Measurements from ENCODE around the gene EOLA2.
"Not testable (repeated sequence)": the region's sequence is repeated elsewhere in the genome, so short reads cannot be mapped to it uniquely, and the experiment has no call there.

EOLA2 gene
- total RNA-seq: 24.8 to 25.2 reads per million in 2 experiments

DNA sequence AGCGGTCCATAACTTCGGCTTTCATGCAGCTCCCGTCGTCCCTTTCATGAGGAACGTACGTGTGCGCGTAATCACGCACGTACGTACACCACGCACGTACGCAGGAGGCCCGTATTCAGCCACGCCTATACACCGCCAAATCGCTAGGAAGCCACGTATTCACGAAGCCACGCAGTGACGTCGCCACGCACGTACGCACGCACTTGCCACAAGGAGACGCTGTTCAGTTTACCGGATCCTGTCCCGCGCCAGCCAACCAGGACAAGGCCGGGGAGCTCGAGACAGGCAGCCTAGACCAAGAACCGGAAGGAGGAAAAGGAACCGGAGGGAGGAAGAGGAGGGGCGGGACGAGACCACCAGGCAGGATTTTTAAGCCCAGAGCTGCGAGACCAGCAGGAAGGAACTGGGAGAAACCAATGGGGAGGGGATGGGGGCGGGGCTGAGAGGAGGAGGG, at the start of gene EOLA2:
Gene EOLA2, minus strand, starts transcription at position 65 of the 454 bp plus-strand sequence. CDS start 4,617 bp downstream, outside the sequence.
- peak; percentile 89 for DNase-seq (ENCODE audit: low read depth)

DNA sequence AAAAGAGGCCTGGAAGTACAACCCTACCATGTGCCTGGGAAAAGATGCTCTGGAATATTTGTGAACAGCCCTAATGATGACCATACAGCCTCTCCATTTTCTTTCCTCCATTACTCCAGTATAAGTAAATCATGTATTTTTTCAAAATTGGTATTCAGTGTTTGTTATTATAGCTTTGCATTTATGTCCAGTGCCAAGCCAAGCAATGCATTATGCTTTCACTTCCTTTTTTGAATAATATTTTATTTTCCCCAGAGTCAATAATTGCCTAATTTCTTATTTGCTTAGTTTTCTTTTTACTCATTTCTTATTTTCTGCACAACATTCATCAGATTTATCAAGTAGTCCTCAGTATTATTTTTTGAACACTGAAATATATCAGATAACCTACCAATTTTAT, 49.3 kb upstream of the EOLA2 start:
- no peak for DNase-seq (ENCODE audit: low read depth)

DNA sequence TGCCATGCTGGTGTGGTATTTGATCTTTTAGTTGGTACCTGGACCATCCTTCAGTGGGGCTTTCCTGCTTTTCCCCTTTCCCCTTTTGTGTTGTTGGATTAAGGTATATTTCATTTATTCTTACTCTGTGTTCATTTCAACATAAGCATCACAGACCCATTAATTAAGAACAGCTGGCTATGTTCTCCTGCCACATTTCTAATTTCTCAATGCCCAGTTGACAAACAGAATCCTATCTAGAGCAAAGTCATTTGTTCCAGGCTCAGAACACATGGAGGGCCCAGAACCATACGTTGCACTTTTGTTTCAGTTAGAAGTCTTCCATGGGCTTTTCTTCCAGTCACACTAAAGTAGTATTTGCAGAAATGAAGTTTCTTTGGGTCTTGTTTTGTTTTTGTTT, 46.1 kb upstream of the EOLA2 start:
- no peak for DNase-seq (ENCODE audit: low read depth)

DNA sequence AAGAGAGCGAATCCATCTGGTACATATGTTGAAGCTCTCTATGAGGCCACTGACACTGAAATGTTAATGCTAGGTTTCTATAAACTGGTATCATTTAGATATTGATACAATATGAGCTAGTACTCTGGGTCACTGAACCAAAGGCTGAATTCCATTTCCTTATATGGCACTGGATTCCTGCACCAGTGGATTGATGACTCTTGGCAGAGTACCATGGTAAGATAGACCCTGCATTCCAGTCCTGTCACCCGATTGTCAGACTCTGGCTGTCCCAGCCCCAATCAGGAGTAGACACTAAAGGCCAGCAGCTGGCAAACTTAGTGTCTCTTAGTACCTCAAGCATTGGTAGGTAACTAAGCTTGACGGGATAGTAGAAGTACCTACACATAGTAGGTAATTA, 44.0 kb upstream of the EOLA2 start:
- DNase-seq (ENCODE audit: low read depth): no peak

DNA sequence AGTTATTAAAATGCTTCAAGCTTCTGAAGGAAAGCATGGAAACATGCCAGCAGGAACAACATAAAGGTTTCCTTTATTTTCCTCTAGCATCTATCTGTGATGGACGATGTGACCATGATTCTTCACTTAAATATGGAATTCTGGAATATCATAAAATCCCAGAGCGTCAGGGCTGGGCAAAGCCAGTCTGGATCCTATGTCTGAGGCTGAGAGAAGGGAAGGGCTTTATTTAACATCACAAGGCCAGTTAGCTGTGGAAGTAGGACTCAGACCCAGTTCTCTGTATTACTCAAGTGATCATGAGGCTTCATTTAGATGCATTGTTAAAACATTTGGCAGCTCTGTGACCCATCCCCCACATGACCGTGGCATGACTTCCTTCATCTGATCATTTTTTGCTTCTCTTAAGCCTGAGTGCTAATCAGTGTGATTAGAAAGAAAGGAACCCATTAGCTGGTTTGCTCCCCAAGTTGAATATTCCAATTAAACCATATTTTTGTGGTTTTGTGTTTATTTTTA, 40.9 kb upstream of the EOLA2 start:
- no peak for DNase-seq (ENCODE audit: low read depth)

DNA sequence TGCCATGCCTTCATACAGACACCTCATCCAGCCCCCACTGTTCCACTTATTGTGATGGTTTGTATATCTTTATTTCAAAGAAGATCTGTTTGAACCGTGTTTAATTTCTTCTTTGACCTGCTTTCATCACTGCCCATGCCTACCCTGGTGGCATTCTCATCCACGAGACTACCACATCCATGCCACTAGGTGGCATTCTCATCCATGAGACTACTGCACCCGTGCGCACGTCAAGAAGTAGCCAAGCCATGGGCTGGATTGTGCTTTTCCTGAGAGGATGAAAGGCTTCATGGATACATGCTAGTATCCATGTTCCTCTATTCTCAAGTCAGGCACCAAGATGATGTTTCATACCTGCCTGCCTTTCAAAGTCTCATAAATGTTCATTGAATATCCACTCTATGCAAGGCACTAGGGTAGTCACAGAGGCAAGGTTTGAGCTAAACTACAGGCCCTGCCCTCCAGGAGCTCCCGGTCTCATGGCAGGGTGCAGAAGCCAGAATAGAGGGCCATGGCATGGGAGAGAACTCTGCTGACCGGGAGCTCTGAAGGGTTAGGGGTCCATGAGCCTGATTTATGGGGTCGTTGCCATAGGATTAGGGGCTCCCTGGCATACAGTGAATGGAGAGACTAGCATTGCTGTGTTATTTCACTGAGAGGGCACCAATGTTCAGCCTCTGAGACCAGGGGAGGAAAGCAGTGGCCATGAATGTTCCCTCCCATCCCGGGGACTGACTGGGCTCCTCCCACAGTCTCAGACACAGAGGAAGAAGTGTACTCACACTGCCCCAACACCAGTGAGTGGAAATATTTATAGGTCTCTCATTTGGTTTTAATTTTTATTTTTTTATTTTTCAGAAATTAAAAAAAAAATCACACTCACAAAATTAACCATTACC, 24.8 kb upstream of the EOLA2 start:
- DNase-seq (ENCODE audit: low read depth): no peak

DNA sequence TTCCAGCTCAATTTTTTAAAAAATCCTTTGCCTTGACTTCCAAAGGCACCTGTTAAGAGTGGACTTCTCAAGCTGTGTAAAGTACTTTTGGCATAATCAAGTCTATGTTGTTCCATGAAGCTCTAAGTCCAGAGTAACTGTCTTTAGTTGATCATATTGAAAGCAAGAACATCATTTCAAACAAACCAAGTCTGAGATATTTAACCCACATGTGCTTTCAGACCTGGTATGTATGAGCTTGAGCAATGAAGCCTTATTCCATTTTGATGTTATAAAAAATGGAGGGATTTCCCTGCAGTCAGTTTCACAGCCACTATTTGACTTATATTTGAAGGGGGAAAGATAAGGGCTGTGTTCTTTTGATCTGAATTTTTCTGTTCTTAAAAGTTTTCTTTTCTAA, 23.7 kb upstream of the EOLA2 start:
- no peak for DNase-seq (ENCODE audit: low read depth)

DNA sequence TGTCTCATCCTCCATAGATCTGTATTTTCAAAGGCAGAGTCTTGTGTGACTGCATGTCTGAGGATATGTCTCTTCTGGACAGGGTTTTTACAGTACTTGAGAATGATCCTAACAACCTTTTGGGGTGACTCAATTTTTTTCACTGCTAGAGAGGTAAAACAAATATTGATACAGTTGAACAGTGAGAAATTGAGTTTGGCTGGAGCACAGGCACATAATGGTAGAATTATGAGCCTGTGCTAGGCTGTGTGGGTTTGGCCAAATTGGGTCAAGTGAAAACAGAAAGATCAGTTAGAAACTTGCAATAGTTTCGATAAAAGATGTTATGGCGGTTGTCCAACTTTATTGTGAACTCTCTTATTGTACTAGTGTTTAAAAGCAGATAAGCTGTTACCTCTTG, 23.3 kb upstream of the EOLA2 start:
- DNase-seq (ENCODE audit: low read depth): no peak

DNA sequence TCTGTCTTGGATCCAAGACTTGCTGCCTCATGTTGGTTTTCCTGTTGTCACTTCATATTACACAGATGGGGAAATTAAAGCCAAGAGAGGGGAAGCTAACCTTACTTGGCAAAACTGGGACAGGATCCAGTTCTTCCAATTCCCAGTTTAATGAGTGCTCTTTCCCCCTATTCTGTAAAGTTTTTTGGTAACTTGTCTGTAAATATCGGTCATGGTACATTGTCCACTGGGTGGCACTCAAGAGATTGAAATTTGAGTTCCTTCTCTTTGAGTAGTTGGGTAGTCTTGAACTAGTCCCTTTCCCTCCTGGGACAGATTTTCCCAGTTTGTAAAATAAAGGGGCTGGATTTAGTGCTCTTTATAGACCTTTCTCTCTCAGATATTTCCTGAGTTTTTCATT, 12.4 kb upstream of the EOLA2 start:
- no peak for DNase-seq (ENCODE audit: low read depth)

DNA sequence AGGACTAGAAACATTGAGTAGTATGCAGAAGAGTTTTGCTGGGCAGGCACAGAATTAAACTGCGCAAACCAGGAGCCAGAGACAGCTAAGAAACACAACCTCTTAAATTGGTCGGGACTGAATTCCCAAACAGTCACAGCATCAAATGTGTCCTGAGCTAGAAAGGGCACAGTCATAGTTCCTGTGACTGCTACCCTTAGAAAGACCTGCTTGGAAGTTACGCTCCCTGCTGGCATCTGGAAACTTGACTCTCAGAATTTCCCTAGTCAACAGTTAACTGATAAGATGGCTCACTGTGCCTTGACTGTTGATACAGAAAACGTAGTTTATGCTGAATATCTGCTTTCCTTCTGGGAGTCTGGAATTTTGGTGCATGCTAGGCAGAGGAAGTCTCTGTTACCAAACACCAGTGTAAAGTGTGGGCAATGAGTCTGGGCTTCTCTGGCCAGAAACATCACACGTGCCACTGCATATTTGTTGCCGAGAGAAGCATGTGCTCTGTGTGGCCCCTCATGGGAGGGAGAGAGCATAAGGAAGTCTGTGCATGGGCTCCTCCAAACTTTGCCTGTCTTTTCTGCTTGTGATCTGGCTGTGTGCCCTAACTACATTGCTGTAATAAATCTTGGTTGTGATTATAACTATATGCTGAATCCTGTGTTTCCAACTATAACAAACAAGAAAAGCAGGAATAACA, 11.6 kb upstream of the EOLA2 start:
- DNase-seq (ENCODE audit: low read depth): no peak

DNA sequence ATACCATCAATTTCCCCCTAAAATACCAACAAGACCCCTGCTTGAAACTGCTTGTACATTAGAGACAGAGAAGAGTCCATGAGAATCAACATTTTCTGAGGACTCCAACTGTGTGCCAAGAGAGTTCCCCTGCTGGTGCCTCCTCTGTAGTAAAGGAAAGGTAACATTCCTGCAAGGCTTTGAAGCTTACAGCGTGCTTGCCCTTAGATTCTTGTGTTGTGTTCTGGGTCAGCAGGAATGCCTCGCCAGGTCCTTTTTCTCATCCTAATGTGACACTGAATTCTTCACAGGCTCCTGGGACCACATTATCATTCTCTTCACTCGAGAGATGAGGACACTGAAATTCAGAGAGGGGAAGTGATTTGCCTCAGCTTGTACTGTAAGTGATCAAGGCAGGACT, 9.7 kb upstream of the EOLA2 start:
- DNase-seq (ENCODE audit: low read depth): no peak

DNA sequence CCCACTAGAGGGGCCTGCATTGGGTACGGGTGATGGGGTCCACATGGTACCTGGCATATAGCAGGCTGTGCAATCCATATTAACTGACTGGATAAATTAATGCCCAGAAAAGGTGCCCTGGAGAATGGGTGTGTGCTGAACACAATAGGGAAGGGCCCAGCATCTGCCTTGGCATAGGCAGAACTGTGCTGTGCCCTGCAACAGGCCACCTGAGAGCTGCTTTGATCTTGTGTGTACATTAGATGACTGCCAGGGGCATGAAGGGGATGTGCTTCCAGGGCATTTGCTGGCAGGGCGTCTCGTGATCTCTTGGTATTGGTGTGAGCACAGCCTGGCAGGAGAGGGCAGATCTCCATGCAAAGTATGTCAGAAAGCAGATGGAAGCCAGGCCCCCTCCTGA, 8.6 kb upstream of the EOLA2 start:
- not testable (repeated sequence) for DNase-seq (ENCODE audit: low read depth)

DNA sequence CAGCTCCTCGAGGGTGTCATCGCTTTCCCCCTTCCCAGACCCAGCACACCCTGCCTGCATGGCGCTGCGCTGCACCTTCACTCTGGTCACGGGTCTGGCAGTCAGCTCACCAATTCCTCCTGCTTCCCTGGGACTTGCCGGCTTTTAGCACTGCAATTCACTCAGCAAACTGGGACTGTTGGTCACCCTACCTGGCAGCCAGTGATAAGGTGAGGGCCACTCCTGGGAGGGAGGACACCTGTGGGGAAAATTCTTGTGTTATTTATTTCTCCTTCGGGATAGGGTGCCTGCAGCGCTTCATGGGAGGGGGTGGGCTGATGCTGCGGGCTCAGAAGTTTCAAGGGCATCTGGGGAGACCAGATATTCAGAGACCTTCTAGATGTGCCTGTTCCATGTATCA, 7.5 kb upstream of the EOLA2 start:
- not testable (repeated sequence) for DNase-seq (ENCODE audit: low read depth)

DNA sequence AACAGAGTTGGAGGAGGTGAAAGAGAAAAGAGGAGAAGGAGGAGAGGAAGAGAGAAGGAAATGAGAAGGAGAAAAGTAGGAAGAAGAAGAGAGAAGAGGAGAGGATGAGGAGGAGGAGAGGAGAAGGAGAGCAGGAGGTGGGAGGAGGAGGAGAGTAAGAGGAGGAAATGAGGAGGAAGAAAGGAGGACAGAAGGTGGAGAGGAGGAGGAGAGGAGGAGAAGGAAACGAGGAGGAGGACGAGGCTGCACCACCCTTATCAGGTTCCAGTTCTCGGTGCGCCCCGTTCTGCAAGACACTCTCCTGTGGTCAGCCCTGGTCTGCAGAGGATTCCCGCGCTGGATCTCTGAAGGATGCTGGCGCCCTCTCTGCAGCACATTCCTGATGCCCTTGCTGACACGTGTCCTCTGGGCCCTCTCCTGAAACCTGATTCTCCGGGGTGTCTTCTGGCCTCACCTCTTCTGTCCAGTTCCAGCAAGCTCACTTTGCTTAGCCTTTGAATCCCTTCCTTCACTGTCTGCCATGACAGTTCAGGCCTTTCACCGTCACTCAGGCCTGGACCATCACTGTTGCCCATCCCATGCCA, 6.9 kb upstream of the EOLA2 start:
- DNase-seq (ENCODE audit: low read depth): not testable (repeated sequence)

DNA sequence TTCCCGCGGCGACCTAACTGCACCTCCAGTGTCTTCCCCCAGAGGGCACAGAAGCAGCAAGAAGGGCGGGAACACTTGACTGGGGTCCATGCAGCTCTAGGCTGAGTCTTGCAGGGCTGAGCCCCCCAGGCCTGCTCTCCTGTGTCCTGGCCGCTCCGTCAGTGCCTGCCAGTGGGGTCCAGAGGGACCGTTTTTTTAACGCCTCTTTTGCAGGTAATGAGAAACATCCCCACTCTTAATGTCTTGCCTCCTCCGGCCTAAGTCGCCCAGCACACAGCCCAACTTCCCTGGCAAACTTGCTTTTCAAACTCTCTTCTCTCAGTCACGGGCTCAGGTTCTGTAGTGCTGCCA, 2.4 kb upstream of the EOLA2 start:
- DNase-seq (ENCODE audit: low read depth): not testable (repeated sequence)

DNA sequence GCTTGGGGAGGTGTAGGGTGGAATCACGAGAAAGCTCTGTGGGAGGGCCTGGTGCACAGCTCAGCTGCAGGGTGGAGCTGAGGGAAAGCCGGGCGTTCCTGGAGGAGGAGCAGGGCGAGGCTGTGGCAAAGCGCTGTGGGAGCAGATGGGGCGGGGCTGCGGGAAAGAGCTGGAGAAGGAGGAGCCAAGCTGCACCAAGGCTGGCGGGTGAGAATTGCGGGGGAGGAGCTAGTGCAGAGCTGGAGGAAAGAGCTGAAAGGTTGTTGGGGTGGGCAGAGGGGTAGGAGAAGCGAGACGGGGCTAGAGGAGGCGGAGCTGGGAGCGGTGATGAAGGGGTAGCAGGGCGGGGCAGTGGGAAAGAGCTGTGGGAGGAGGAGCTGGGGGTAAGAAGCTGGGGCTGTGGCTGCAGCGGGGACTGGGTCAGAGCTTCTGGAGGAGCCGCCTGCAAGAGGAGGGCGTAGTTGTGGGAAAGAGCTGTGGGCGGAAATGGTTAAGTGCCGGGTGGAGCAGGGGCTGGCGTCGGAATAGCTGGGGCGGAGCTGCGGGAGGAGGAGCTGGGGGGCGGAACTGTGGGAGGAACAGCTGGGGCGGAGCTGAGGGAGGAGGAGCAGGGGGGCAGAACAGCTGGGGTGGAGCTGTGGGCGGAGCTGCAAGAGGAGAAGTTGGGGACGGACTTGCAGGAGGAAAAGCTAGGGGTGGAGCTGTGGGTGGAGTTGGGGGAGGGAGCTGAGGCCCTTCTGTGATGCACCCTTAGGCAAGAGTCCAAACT, 1.8 kb upstream of the EOLA2 start:
- peak; percentile 86 for DNase-seq (ENCODE audit: low read depth)

DNA sequence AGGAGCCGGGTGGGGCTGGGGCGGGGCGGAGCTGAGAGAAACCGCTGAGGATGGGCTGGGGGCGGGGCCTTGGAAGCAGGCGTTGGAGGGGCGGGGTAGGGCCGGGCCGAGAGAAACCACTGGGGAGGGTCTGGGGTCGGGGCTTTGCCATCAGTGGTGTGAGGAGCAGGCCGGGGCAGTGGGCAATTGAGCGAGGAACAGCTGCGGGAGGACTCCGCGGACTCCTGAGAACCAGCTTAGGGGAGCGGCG, 1.3 kb upstream of the EOLA2 start:
- DNase-seq (ENCODE audit: low read depth): no peak

DNA sequence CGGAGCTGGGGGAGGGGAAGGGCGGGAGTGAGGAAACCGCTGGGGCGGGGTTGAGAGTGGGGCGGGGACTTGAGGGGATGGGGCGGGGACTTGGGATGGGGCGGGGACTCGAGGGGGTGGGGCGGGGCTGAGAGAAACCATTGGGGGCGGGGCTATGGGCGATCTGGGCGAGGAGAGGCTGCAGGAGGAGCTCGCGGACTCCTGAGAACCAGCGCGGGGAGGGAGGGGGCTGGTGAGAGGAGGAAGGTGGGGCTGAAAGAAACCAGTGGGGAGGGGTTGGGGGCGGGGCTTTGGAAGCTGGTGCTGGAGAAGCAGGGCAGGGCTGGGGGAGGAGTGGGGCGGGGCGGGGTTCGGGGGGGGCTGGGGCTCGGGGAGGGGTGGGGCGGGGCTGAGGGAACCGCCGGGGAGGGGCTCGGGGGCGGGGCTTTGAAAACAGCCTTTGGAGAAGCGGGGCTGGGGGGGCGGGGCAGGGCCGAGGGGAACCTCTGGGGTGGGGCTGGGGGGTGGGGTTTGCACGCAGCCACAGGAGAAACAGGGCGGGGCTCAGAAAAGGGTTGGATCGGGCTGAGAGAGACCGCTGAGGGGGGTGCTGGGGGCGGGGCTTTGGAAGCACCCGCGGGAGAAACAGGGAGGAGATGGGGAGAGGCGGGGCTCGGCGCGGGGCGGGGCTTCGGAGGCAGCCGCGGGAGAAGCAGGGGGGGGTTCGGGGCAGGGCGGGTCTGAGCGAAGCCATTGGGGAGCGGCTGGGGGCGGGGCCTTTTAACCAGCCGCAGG, 777 bp upstream of the EOLA2 start:
- peak; percentile 88 for DNase-seq (ENCODE audit: low read depth)

DNA sequence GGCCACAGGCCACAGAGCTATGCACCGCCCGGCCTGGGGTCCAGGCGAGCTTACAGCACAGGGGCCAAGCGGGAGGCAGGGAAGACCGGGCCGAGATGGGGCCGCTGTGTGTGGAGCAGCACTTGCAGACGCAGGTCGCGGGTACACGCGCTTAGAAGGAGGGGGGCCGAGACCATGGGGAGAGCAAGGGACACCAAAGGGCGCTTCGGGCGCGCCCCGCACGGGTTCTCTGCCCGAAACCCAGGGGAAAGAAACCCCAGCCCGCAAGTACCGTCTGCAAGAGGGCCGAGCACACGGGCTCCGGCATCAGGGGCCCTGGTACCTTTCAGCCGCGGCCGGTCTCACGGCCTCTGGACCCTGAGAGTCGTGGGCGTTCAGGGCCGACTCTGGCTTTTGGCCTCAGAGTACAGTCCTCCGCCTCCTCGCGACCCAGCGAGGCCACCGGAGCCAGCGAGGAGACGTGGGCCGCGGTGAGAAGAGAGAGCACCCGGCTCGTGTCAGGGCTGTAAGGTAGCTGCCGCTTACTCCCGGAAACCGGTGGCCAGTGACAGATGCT, 342 bp downstream of the EOLA2 start:
- peak; percentile 16 for DNase-seq (ENCODE audit: low read depth)

DNA sequence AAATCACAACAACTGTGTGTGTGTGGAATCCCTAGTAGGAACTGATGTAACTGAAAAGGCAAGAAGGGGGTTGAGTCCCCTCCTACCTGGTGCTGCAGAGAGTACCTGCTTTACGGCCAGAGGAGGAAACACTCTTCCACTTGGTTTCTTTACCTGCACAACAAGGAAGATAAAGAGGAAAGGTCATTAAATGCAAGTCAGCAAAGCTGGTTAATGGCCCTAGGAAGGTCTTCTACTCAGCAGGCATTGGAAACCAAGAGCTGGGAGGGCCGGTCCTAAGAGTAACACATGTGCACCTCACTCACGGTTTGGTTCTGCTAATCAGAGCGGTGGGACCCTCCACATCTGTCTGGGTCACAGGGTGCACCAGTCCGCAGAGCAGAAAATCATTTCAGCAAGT, 963 bp downstream of the EOLA2 start:
- DNase-seq (ENCODE audit: low read depth): not testable (repeated sequence)

DNA sequence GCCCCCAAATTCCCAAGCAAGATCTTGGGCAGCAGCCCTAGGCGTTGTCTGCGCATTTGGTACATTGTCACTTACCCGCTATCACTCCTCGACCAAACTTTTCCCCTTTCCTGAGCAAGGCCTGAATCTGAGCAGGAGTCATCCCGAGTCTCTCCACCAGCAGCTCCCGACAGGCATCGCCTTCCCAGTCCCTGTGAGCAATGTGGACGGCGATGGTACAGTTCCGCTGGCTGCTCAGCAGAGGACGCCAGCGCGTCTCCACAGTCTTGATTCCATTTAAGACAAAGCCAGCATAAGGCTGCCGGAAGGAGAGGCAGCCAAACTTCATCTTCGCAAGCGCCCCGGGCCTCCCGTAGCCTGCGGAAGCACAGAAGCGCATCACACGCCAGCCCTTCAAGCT, 4.7 kb downstream of the EOLA2 start:
- DNase-seq (ENCODE audit: low read depth): not testable (repeated sequence)
